ENCODE results near the gene PAX7.

Gene PAX7

DNA sequence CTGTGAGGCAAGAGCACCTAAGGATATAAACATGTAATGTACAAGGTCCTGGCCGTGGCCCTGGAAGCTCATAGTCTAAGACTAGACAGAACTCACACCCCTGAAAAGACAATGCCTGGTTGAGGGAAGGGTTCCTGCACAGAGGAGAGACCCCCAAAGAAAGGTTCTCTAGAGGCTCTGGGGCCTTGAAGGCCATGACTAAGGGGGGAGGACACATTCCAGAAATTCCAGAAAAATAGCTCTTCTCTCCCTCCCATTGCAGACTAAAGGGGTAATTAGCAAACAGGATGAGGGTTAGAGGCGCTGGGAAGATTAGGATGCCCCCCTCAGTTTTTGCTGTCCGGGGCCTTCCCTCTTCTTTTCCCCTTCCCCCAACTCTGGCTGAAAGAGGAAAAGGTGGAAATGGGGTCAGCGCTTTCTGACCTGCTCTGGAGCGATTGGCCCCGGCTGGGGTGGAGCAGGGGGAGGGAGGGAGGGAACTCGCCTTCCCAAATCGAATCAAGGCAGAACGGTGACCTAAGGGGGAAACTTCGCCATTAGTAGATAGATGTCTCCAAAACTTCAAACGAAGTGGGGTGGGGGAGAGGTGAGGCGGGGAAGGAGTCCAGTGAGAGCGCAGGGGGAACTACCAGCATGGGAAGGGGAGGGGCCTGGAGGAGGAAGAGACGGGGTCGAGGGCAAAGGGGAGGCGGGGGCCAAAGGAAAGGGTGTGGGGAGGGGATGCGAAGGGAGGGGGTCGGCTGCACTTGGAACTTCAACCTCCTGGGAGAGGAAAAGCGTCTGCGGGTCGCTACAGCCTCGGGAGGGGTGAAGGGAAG lies 11.8 kb downstream of the PAX7 start:
- no peak for DNase-seq

DNA sequence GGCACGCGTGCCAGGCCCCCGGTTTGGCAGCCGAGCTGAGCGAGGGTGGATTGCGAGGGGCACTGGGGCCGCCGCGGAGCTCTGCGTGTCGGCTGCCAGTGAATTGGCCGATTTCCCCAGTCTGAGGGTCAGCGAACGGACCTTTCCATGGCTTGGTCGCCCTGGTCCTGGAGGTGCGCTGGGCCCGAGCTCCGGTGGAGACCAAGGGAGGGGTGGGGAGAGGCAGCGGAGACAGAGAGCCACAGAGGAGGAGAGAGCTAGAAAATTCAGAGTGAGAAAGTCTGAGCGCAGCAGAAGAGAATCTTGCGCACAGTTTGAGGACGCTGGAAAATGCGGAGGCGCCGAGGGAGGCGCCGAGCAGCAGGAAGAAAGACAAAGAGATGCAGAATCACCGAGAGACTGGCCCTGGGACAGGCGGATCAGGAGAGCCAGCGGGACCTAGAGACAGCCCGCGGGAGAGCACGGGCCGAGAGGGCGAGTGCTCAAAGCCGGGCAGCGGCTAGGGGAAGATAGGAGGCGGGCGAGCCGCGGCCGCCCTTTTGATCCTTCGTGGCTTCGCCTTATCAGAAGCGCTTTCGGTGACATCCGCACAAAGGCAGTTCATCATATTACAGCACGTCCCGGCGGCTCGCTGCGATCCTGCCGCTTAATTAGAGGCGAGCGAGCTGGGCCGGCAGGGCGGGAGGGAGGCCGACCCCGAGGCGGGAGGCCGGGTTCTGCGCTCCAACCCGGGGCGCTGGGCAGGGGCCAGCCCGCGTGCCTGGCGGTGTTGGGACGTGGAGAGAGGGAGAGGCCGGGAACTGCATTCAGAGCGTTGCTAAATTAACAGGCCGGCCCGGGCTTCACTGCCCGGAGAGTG lies 12.7 kb downstream of the PAX7 start:
- DNase-seq: no peak

DNA sequence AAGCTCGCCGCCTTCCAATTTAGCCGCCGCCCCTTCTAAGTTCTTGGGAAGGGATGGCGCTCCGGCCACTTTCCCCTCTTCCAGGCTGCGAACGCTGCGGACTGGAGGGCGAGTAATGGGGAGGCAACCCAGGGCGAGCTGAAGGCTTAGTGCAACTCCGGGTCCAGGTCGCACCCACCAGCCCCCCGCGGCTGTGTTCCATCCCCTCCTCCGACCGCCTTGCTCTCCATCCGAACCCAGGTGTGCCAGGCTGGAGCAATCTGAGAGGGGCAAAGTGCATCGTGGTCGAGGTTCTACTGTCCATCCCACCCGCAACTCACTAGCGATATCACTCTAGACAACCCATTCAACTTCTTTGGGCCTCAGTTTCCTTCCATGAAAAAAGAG lies 13.4 kb downstream of the PAX7 start:
- no peak for DNase-seq

DNA sequence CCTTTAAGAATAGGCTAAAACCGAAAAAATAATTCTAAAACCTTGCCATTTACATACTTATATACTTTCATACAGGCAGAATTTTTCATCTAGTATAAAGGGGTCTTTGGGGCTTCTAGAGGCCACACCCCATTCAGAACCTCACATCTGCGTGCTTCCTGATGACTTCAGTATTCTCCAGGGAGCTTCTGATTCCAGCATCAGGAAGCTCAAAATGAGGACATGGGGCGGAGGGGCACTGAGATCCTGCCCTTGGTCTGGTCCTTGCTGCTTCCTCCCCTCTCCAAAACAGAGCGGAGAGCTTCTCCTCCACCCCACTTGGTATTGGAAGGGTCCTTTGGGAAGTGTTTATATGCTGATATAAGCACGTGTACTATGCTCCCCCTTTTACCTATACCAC lies 13.8 kb downstream of the PAX7 start:
- DNase-seq: no peak

DNA sequence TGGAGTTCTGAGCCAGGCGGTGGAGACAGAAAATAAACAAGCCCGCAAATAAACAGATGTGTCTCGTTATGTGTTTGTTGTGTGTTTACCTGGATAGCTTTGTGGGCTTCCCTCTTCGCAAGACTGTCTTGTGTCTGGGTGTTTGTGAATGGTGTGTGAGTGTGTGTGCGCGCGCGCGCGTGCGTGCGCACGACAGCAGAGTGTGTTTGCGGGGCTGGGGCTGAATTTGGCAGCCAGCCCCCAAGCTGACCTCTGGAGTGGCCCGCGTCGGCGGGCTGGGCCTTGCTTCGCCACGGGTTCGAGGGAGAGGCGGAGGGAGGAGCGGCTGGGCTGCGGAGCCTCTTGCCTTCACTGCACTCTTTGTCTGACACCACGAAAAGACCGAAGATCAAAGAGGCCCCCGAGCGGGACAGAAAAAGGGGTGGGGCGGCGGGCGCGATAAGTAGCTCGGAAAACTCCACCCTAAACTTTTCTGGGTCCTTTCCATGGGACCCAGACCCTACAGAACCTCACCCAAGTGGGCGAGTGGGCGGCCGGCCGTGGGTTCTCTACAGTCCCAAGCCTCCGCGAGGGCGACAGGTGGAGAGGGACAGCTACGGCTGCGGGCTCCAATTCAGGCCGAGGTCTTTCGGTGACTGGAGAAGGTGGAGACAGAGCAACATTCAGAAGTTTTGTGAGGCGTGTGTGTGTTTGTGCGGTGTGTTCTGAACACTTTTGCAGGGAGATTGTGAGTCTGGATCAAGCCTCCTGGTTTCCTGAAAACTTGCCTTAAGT lies 14.5 kb downstream of the PAX7 start:
- DNase-seq: no peak

DNA sequence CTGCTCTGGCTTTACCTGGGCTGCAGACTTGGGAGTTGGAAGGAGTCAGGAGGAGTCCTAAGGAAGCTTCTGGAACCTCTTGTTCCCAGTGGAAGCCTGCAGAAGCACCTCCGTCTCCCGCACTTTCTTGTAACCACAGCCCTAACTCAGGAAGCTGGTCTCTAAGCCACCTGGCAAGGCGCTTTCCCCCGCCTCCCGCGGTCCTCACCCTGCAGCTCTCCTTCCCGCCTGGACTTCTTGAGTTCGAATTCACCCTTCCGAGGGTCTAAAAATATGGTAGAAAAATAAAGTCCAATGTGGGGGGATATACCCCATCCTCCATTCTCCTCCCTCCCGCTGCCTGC lies 15.1 kb downstream of the PAX7 start:
- no peak for DNase-seq

DNA sequence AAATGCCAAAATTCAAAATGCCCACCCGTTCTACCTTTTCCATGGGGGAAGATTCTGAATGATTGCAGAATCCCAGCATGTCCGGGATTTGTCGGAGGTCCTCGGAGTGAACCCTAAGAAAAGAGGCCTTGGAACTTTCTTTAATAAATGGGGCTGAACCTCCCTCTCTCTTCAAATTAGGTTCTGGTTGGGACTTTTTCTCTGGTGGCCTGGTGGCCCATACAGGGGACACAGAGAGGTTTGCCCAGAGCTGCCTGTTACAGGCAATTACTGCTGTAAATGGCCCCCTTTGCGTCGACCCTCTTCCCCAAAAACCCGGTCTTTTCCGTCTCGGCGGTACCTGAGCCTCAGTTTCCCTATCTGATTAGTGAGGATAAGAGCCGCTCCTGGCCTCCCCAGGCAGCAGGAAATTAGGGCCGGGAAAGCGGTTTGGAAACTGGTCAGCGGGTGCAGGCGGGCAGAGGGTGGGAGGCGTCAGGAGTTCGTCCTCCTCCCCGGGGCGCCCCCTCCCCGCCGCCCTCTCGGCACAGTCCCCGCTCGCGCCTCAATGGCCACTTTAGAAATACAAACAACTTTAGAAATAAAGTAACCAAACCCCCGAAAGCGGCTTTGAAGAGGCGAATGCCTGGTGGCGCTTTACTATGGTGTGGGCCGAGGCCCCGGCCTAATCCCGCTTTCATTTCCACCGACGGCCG lies 15.6 kb downstream of the PAX7 start:
- no peak for DNase-seq

DNA sequence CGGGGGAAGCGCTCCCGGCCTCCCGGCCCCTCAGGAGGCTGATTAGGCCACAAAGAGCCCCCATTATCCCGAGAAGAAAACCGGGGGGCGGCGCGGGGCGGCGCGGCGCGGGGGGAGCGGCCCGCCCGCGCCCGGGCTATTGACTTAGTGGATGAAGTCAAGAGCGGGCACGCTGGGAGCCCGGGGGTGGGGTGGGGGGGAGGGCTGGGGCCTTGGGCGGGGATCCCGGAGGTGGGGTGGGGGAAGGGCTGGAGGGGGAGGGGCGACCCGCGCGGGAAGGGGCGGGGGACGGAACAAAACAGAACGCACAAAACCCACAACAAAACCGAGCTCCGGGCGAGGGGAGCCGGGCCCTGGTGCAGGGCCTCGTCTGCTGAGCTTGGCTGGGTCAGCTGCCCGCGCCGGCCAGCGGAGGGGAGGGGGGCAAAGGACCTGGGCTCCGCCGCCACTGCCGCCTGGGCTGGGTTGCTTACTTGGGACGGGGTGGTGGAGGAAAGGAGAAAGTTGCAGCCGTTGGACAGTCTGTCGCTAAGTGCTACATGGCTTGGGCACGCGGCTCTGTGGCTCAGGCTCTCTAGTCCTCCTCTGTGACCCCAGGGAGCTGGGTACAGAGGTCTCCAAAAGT lies 16.3 kb downstream of the PAX7 start:
- no peak for DNase-seq

DNA sequence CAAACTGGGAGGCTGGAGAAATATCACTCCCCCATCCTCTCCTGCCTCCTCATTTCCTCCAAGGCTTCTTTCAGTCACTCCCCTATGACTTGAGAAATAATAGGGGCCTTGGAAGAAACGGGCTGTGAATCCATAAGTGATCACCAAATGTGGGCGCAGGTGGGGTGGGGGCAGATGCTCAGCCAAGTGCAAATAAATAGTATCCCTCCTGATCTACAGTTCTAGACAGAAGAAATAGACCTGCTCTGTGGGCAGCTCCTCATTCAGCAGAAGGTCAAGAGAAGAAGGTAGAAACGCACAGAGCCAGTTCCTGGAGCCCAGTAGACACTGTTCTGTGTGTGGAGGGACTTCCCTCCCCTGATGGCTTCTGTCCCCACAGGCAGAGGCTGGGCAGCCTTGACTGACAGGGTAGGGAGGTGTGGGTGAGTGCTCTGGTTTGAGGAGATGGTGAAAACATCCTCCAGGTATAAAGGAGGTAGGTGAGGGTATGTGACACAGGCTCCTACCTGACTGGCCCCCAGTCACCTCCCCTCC lies 17.1 kb downstream of the PAX7 start:
- no peak for DNase-seq

DNA sequence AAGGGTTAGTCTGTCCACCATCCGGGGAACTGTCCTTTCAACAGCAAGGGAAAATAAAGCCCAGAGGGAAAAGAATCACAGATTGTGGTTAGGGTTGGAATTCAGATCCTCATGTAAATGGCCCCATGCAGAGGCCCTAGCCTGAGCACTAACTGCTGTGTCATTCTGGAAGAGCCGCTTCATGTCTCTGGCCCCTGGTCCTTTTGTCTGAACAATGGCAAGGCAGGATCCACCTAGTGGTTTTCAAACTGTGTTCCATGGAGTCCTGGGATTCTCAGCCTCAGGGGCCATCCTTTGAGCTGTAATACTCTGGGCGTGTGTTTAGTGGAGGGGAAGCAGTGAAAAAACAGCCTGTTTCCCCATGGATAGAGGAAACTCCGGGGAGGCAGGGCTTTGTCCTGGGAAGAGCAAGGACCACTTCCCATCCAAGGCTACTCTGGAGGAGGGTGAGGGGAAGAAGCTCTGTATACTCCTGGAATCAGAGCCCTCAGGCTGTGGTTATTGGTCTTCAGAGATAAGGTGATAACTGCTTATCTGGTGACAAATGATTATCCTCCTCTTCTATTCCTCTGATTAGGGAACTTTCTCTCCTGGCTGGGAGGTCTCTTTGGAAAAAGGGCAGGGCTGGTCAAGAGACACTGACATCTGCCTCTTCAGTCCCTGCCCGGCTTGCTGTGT lies 19.2 kb downstream of the PAX7 start:
- no peak for DNase-seq

DNA sequence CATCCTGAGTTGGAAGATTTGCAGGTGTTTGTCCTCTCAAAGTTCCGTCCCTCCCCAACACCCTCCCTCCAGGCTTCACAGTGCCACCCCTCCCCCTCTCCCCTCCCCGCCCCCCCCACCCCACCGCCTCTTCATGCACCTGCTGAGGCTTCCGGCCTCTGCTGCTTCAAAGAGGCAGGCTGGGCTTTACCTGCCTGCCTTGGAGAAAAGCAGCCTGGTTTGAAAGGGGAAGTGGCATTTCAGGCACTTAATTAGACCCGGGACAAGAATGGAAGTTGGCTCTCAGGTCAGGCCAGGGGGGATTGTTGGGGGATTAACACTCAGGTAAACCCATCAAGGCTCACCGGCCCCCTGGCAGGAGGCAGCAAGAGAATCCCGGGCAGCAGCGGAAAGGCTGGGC lies 21.1 kb downstream of the PAX7 start:
- DNase-seq: no peak

DNA sequence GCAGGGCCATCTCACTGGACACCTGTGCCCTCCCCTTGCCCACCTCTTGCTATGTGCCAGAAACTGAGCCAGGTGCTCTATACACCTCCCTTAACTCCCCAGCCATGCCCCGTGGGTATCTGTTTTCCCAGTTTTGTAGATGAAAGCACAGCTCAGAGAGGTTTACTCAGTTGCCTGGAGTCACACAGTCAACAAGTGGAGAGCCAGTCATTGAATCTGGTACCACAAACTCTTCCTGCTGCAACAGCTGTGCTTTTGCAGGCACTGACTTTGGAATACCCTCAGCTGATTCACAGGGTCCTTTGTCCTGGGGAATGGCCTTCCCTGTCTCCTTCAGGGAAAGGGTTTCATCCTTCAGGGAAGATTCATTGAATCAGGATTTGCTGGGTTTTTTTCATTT lies 22.1 kb downstream of the PAX7 start:
- no peak for DNase-seq

DNA sequence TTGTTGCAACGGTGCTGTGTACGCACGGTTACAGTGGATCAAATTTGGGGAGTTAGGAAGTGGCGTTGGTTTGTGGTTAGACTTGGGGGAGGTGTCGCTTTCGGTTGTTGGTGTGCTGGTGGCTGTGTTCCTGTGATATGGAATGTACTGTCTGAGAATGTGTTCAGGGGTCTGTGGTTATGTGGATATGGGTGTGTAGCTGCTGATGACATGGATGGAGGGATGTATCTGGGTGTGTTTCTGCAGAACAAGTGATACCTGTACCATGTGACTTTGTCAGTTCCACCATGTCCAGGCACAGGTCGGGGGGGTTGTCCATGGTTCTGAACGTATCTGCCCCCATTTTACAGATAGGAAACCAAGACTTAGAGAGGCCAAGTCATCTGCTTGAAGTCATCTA lies 22.7 kb downstream of the PAX7 start:
- DNase-seq: no peak

DNA sequence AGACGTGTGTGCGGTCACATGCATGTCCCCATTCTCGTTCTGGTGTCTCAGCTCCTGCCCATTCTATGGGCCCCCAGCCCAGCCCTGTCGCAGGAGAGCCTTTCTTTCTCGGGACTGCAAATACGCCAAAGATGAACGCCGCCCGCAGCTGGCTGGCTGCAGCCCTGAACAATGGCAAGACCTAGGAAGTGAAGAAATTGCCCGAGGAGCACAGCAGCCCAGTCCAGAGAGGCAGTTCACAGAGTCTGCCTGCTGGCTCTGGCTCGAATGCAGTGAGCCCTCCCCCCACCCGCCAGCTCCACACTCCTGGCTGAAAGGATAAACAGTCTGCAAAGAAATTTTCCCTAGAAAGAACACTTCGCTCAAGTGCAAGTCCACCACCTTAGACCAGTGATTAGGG lies 23.3 kb downstream of the PAX7 start:
- no peak for DNase-seq

DNA sequence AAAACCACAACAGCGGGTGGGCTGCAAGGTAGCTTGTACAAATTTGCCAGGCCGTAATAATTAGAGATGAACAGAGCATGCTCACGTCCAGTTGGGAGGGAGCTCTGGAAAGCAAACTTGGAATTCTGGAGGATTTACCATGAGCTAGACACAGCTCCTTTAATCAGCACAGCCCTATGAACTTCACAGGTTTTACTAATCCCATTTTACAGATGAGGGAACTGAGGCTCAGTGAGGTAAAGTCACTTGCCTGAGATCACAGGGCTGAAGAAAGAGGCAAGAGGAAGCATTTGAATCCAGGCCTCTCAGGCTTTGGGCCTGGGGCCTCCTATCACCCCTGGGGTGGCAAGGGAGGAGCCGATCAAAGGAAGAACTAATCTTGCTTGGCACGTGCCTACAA lies 24.0 kb downstream of the PAX7 start:
- DNase-seq: no peak

DNA sequence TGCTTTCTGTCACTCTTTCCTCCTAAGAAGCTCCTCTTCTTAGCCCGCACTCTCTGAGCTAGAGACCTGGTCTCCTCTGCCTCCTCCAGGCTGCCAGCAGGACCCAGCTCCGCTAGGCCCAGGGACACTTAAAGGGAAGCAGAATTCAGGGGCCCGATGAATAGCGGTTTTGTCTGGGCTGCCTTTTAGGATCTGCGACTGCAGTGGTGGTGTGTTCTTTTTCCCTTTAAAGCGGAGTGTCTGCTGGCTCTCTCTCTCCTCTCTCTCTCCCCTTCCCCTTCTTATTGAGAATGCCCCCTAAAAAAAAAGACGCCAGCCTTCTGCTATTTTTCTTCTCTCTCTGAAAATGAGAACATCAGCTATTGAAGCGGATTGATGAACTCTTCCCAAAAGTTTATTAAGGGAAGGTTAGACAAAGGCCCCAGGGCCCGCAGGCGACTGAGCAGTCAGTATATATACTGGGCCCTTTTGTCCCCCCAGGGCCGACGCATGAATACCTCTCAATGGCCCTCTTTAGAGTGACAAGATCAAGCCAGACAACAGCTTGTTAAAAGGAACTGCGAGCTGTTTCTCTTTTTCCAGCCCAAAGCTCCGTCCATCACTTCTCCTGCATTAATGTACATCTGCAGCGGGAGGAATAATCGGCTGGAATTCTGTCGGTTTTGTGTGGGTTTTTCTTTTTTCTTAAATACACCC lies 27.0 kb downstream of the PAX7 start:
- DNase-seq: no peak

DNA sequence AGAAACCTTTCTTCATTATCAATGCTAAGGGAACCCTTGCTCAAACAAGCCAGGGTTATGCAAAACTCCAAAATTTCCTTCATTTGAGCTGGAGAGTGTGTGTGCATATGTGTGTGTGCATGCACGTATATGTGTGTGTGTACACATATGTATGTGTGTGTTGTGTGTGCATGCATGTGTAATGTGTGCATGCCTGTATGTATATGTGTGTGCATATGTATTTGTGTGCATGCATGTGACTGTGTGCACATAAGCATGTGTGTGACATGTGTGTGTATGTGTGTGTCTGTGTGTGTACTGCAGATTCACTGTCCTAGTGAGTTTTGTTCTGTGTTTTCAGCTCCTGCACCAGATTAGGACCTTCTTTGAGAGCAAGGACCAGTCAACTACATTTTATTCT lies 28.2 kb downstream of the PAX7 start:
- no peak for DNase-seq

DNA sequence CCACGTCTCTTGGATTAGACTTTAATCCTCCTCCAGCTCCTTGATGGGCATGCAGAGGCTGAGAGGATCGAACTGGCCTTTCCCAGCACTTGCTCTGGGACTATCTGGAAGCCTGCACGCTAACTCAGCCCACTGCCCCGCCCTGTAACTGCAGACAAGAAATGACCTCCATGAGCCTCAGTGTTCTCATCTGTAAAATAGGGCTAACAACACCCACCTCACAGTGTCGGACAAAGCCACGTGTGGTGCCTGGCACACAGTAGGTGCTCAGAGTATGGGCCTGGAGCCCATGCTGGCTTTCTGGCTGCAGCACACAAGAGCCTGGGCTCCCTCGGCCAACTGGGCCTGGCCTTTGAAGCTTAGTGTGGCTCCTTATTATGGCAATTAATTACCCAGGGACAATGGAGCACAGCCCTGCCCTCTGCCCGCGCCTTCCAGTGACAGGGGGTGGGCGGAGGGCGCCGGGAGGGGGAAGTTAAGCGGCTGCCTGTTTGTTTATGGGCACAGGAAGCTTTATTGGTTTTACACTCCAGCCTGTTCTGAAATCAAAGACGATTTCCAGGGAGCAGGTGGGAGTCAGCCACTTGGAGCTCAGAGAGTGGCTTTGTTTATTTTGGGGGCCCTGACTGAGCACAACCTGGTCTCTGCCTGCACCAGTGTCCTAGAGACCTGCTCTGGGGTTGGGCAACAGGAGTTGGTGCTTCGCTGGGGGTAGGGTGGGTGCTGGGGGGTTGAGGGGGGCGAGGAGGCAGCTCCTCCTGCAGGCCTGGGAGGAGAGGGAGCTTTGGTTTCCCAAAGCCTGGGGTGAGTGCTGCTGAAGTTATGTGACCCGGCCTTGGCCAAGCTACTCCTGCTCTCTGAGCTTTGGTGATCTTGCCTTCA lies 31.0 kb downstream of the PAX7 start:
- no peak for DNase-seq

DNA sequence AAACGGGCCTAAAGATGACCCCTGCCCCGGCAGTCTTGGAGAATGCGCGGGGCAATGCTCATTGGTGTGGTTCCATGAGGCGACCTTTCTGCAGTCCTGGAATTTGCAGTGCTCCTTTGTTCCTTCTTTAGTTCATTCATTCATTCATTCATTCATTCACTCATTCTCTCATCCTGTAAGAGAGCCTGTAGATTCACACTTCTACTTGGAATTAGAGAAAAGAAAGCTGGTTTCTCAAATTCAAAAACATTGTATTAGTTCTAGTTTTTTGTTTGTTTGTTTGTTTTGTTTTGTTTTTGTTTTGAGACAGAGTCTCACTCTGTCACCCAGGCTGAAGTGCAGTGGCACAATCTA lies 31.6 kb downstream of the PAX7 start:
- no peak for DNase-seq

DNA sequence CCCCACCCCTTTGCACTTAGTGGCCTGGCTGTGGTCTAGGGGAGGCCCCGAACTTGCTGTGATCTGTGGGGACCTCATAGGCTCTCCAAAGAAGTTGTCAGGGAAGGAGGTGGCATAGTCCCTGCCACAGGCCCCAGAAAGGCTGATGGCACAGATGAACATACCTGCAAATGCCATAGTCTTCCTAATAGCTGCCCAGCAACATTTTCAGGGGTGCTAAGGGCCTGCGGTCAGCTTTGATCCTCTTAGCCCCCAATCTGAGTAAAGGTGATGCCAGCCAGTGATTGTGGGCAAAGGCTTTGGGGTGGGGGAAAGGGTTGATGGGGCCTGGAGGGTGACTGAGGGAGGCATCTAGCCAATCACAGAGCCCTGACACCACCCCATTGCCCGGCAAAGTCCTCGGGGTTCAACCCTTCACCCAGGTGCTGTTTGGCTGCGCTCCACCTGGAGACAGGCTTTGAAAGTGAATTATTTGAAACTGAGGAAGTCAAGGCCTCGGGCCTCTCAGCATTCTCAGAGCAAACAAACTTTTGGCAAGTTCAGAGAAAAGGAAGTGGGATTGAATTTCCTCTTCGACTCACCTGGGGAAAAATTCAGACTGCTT lies 35.8 kb downstream of the PAX7 start:
- no peak for DNase-seq
